GM10266 (cell line): ENCODE measurements around the gene SIAH3.

Experiments
- DNase-seq: peaks from one replicate; pipeline ENCODE4 v3.0.0; 2012; ENCODE audit errors: extremely low spot score
- CTCF ChIP-seq: IDR thresholded peaks from 2 replicates; pipeline ENCODE4 v1.5.1; 2012; ENCODE audit warnings: mild to moderate bottlenecking, low read depth; ENCODE audit not compliant: control insufficient read depth, insufficient read depth; ENCODE audit errors: missing control alignments

SIAH3 gene

GRCh38 chr13:45865414-45865813 lies 13.9 kb upstream of the SIAH3 start:
- no peak for DNase-seq
- no peak for TF ChIP-seq CTCF

GRCh38 chr13:45863709-45864590 lies 12.4 kb upstream of the SIAH3 start:
- DNase-seq, result no peak
- TF ChIP-seq CTCF, result no peak

GRCh38 chr13:45861322-45861721 lies 9.8 kb upstream of the SIAH3 start:
- TF ChIP-seq CTCF, result no peak
- no peak for DNase-seq

- TF ChIP-seq CTCF, result no peak
- DNase-seq, result no peak
Observed at GRCh38 chr13:45860240-45860639, 8.7 kb upstream of the SIAH3 start.

GRCh38 chr13:45859705-45860104 lies 8.2 kb upstream of the SIAH3 start:
- TF ChIP-seq CTCF, result no peak
- DNase-seq, result no peak

GRCh38 chr13:45852494-45852893 lies 941 bp upstream of the SIAH3 start:
- DNase-seq, result no peak
- no peak for TF ChIP-seq CTCF

GRCh38 chr13:45851956-45852355 lies 403 bp upstream of the SIAH3 start:
- DNase-seq, result no peak

More at GRCh38 chr13:45851956-45852355, 403 bp upstream of the SIAH3 start:
- TF ChIP-seq CTCF, result no peak
